HG03039 (cell line): Measurements from ENCODE around the gene ELMOD1.
"Not testable (repeated sequence)": the region's sequence is repeated elsewhere in the genome, so short reads cannot be mapped to it uniquely, and the experiment has no call there.

Source experiments
- ATAC-seq: cut with Tn5 transposase; IDR thresholded peaks from one replicate; pipeline ENCODE4 v1.9.1; 2021; ENCODE audit warnings: mild to moderate bottlenecking, moderate library complexity; ENCODE audit not compliant: unreplicated experiment

The ELMOD1 gene

DNA sequence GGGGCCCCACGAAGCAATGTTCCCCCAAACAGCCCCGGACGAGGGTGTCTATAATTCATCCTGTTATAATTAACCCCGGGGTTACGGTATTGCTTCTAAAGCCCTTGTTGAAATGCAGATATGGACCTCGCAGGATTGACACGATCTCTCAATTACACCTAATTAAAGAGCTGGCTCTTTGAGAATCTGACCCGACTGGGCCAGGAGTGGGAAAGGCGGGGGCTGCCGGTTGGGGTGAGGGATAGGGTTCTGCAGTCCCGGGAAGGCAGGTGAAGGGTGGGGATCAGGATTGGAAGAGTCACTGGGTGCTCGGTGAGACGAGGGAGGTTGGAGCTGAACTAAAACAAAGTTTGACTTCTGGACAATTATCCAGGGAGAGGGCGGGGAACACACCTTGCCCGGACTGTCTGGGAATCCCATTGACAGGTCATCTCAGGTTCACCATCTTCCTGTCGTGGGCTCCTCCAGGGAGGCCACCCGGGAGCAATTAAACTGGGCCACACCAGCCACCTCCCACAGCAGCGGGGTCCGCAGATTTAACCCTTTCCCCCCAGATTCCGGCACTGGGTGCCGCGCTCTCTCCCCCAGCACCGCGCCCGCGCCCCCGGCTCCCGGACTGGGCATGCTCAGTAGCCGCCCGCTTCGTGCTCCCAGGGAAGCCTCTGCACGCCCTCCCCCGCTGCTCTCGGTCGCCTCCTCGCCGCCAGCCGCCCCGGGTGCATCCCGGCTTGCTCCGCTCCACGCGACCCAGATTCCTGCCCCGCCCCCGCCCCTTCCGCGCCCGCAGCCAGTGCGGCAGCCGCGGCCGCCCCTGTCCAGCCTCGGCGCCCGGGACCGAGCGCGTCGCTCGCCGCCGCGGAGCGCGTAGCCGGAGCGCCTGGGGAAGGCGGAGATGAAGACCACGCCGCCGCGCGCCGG lies at the start of gene ELMOD1:
ELMOD1 (plus strand) TSS at position 688 of the 918 bp plus-strand sequence. CDS start 27,043 bp downstream, outside the sequence.
- peak; percentile 59 for ATAC-seq

- ATAC-seq, result no peak
These were observed 45.8 kb upstream of the ELMOD1 start for GRCh38 chr11:107545101-107545514.

- ATAC-seq, result no peak
These were observed 43.0 kb upstream of the ELMOD1 start for GRCh38 chr11:107547961-107548360.

DNA sequence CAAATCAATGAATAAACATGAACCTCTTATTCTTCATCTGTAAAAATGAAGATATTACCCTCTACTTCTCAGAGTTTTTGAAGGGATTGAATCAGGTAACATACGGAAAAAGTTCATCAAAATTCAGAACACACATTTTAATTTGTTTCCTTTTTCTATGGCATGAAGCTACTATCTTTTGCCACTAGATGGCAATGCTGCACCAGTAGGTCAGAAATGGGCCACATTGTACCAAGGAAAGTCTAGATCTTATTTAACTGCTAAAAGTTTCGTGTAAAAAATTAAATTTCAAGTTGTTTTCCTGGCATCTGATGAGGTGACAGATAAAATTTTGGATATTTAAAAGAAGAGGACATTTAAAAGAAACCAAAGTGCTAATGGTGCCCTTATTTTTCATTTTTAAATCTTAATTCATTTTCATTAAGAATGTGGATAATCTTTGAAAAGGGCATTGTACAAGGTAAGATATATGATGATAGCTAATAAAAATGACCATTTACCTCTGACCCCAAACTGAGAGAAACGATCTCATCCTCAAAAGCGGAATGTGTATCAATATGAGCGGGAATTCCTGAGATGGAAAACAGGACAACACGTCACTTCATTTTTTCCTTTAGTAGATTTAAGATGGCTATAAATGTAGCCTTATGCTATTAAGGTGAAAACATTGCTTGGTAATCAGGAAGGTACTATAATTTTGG lies 41.5 kb upstream of the ELMOD1 start:
- no peak for ATAC-seq

- ATAC-seq, result no peak
These were observed 41.0 kb upstream of the ELMOD1 start for GRCh38 chr11:107549954-107550285.

- no peak for ATAC-seq
These were observed 40.6 kb upstream of the ELMOD1 start for GRCh38 chr11:107550304-107550703.

- no peak for ATAC-seq
These were observed 29.3 kb upstream of the ELMOD1 start for GRCh38 chr11:107561688-107562087.

DNA sequence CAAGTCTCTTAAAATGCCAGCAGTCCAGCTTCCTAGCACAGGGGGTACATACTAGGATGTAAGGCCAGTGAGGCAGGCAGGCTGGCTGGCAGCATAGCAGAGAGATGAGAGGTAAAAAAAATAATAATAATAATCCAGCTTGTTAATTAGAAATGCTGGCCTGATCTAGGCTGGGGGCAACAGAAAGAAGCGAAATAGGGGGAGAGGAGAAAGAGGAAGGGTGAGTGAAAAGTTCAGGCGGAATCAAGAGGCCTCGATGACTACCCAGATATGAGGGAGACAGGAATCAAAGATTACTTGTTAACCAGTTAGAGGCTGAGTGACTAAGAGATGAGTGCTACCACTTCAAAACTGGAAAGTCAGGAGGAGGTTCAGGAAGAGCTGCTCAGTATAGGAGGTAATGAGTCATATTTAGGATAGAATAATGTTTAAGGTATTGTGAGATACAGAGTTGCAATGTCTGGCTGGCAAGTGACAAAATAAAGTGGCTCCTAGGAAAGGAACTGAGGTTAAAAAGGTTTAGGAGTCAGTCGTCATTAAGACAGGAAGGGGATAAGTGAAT lies 28.2 kb upstream of the ELMOD1 start:
- no peak for ATAC-seq

- peak; percentile 26 for ATAC-seq
These were observed 27.2 kb upstream of the ELMOD1 start for GRCh38 chr11:107563702-107564101.

DNA sequence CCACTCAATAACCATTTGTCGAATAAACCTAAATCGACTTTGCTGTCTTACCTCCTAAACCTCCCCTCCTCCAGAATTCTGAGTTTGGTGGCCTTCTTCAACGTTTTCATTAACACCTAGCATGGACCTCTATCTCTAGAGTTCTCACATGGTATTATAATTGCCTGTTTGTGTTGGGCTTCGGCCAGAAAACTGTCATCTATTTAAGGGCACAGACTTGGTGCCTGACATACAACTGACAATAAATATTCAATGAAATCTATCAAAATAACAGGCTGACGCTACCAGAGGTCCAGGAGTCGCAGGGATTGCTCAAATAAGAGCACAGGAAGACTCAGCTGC lies 26.1 kb upstream of the ELMOD1 start:
- peak; percentile 1 for ATAC-seq

- ATAC-seq, result peak; percentile 68
These were observed 25.6 kb upstream of the ELMOD1 start, which contains the start of gene ALKBH8 for GRCh38 chr11:107565219-107565937. Gene ALKBH8 (minus strand): TSS chr11:107565735. CDS start chr11:107560893, 4,842 bp downstream.

GRCh38 chr11:107565955-107566501 lies 24.9 kb upstream of the ELMOD1 start:
- ATAC-seq, result not testable (repeated sequence)

DNA sequence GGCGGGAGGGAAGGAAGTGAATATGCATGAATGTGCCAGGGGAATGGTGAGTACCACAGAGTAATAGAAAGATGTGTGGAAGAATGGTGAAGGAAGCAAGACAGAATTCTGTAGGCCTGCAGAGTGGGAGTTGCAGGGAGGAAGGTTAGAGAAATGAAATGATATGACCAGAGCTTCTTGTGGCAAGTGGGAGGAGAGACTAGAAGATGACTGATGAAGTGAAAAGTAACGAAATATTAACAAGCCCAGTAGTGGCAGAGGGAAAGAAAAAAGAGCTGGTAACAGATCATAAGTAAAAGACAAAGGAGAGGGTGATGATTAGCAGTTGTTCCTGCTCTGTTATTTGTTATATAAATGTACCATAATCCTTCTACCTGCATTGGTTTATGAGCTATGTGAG lies 24.4 kb upstream of the ELMOD1 start:
- no peak for ATAC-seq

DNA sequence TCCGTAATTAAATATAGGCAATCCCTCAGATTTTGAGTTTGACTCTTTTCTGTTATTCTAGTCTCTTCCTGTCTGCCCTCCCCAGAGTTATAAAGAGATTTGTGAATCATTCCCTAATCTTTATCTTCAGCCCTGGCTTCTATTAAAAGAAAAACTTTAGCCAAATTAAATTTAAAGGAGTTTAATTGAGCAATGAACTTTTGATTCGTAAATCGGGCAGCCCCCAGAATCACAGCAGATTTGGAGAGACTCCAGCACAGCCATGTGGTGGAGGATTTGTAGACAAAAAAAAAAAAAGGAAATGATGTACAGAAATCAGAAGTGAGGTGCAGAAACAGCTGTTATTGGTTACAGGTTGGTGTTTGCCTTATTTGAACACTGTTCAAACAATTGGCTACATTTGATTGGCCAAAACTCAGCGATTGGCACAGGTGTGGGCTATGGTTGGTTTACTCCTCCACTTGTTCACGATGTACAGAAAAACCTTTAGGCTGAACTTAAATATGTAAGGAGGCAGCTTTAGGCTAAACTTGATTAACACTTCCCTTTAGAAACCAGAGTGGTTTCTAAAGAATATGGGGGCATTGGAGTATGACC lies 23.1 kb upstream of the ELMOD1 start:
- no peak for ATAC-seq

GRCh38 chr11:107570015-107570414 lies 20.9 kb upstream of the ELMOD1 start:
- ATAC-seq, result no peak

DNA sequence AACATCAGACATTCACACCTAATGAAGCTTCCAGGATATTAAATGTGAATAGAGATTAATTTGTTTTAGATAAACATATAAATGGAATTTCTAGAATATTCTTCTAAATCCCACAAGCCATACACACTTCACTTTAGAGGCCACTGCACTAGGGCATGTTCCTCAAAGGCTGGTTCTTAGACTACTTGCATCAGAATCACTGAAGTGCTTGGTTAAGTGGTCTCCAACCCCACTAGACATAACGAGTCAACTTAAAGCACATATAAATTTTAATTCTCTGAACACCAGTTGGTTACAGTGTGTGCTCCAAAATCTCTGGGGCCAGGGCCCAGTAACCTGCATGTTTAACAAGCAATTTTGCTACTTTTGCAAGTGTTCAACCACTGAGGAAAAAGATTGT lies 17.5 kb upstream of the ELMOD1 start:
- no peak for ATAC-seq

DNA sequence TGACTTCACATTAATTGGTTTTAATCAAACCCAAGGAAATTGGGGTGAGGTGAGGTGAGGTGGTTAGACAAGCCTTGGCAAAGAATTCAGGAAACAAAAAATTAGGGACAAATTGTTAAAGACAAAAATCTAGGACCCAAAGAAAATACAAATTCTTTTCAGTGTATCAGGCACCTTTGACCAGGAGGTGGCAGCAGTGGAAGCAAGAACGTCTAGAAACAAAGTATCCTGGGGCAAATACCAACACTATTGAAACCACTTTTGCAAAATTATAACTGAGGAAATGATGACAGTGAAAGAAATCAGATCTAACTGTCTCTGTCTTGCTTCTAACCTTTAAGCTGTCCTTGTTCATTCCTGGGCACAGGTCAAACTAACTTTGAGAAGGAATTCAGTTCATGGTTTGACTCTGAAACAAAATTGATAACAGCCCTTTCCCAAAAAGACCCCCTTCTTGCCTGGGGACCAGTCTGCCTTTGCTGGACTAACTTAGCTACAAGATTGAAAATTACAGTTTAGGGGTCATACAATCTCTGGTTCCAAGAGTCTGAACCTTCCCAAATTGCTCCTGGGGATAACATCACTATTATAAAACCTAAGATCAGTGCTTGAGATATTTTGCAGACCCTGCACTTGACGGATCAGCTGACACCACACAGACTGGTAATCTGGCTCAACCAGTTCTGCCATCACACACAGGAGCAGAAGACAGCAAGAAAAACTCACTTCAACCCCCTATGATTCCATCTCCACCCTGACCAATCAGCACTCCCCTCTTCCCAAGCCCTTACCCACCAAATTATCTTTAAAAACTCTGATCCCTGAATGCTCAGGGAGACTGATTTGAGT lies 14.2 kb upstream of the ELMOD1 start:
- ATAC-seq, result not testable (repeated sequence)

DNA sequence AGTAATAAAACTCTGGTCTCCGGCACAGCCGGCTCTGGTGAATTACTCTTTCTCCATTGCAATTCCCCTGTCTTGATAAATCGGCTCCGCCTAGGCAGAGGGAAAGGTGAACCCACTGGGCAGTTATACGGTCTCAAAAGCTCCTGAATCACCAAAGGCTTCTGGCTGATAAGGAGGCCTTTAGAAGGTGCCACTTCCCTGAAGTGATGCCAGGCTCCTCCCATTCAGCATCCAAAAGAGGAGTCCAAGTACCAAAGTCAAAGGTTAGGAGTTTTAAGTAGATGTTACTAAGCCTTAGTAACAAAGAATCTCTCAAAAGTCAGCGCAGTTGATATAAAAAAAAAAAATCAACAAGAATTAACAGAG lies 13.6 kb upstream of the ELMOD1 start:
- no peak for ATAC-seq

- not testable (repeated sequence) for ATAC-seq
These were observed 11.8 kb upstream of the ELMOD1 start for GRCh38 chr11:107579169-107579568.

DNA sequence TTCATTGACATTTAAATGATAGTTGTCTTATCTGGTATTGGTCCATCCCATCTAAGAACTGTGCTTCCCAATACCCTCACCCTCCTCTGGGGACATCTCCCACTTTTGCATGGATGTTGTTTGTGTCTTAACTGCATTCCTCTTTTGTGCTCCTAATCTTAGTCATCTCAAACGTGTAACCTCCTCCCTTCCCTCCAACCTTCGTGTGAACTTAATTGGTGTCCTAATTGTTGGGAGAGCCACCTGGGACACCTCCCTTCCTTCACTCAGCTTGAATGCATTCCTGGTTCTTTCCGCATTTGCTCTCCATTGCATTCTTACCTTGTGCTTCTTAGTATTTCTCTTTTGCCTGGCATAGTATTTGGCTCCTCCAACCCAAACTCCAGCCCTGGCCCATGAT lies 9.8 kb upstream of the ELMOD1 start:
- ATAC-seq, result no peak
